Brain microvascular endothelial cell (primary cell): ENCODE results near the gene CENPQ.
A peak's percentile ranks its signal among the peaks of the same experiment; 100 is the strongest.

Experiments used
- DNase-seq: peaks from one replicate; pipeline ENCODE4 v3.0.0-alpha.2; 2020
- H3K27ac ChIP-seq: fragments of 250-450 bp; sonication (Bioruptor Pico); 2 replicates; pipeline ENCODE4 v1.5.1; 2020; ENCODE audit warnings: mild to moderate bottlenecking, moderate library complexity
- H3K27me3 ChIP-seq: fragments of 250-450 bp; sonication (Bioruptor Pico); replicated peaks from 2 replicates; pipeline ENCODE4 v1.5.1; 2020; ENCODE audit warnings: mild to moderate bottlenecking
- H3K36me3 ChIP-seq: fragments of 250-450 bp; sonication (Bioruptor Pico); replicated peaks from 2 replicates; pipeline ENCODE4 v1.5.1; 2020; ENCODE audit warnings: mild to moderate bottlenecking
- H3K4me3 ChIP-seq: 2 replicates; pipeline ENCODE4 v1.5.1; 2011; ENCODE audit warnings: low read depth, mild to moderate bottlenecking, control low read depth, low read length, moderate library complexity
- CTCF ChIP-seq: IDR thresholded peaks from 2 replicates; pipeline ENCODE4 v1.5.1; 2011; ENCODE audit warnings: low read depth, mild to moderate bottlenecking, moderate library complexity, low read length, control low read depth, inconsistent platforms; ENCODE audit errors: missing control alignments
- in situ Hi-C: cut with HindIII; loops from 2 replicates; pipeline ENCODE4 v1.10.0; 2017; ENCODE audit warnings: low sequenced_read_pairs, low pct_ligation_motif_present

The CENPQ gene

GRCh38 chr6:49528571-49528970 is 65.4 kb downstream of the CENPQ start:
- no peak overlapping the region for H3K27ac ChIP-seq
- in situ Hi-C loops: no loop called here
- H3K36me3 ChIP-seq: no peaks in the 10 kb centered on the region
- no peak for TF ChIP-seq CTCF
- no peak overlapping the region for H3K4me3 ChIP-seq
- no peaks in the 10 kb centered on the region for H3K27me3 ChIP-seq
- DNase-seq: no peak

GRCh38 chr6:49530141-49530776 is 67.1 kb downstream of the CENPQ start:
- Histone ChIP-seq H3K27me3 (no peaks in the 10 kb centered on the region), H3K4me3 (no peak overlapping the region), H3K36me3 (no peaks in the 10 kb centered on the region), H3K27ac (no peak overlapping the region)
- DNase-seq: no peak
- in situ Hi-C loops: no loop called here
- no peak for TF ChIP-seq CTCF

- no peak overlapping the region for H3K27ac ChIP-seq
- no peak overlapping the region for H3K4me3 ChIP-seq
- in situ Hi-C loops: no loop called here
- no peak for DNase-seq
- no peaks in the 10 kb centered on the region for H3K36me3 ChIP-seq
- peak; percentile 48 for TF ChIP-seq CTCF
- no peaks in the 10 kb centered on the region for H3K27me3 ChIP-seq
These were observed 68.8 kb downstream of the CENPQ start for GRCh38 chr6:49531774-49532569.

- H3K27ac ChIP-seq: no peak overlapping the region
- in situ Hi-C loops: no loop called here
- DNase-seq: no peak
- H3K27me3 ChIP-seq: no peaks in the 10 kb centered on the region
- H3K4me3 ChIP-seq: no peak overlapping the region
- no peak for TF ChIP-seq CTCF
- no peaks in the 10 kb centered on the region for H3K36me3 ChIP-seq
These were observed 72.6 kb downstream of the CENPQ start for GRCh38 chr6:49535795-49536194.

GRCh38 chr6:49539102-49539501 is 75.9 kb downstream of the CENPQ start:
- Histone ChIP-seq H3K27ac (no peak overlapping the region), H3K27me3 (no peaks in the 10 kb centered on the region), H3K4me3 (no peak overlapping the region), H3K36me3 (no peaks in the 10 kb centered on the region)
- TF ChIP-seq CTCF: no peak
- DNase-seq: no peak
- in situ Hi-C loops: no loop called here
